Measurements from ENCODE around the gene SLC26A3. TPM values are rescaled to one million over a fixed set of nuclear protein-coding genes. Genes with fewer than 3 reads are reported as not detected.

Gene SLC26A3
- total and polyA plus RNA-seq, 10 of the 15 experiments (the other 5 are each of a cell fraction or from before 2014, with no cell fraction given): 0.46 TPM; not detected in 9

- BruUV-seq (replicated peaks): no TSS peak
- DNase-seq (ENCODE audit: low read depth, low spot score): no peak
- H3K27ac ChIP-seq (ENCODE audit: control insufficient read depth, insufficient read depth): no peak overlapping the region
- in situ Hi-C loops (cut with MboI): no loop called here
- intact Hi-C loops (cut with micrococcal nuclease; ENCODE audit: unreplicated experiment): no loop called here
- no peaks in the 10 kb centered on the region for H4K20me1 ChIP-seq (ENCODE audit: control insufficient read depth, insufficient read depth)
- no peak for ATAC-seq
- no peak overlapping the region for H3K4me3 ChIP-seq
- POLR2A ChIA-PET: no interaction called here
- RAD21 ChIA-PET (ENCODE audit: unreplicated experiment): no interaction called here
- WGBS (ENCODE audit: insufficient coverage, insufficient replicate concordance, low lambda C conversion rate, missing lambda C conversion rate): 26% methylated on average over 1 of the region's 1 CpG
- H3K9me3 ChIP-seq (replicated peaks; ENCODE audit: control insufficient read depth, insufficient read depth, low read length): no peaks in the 10 kb centered on the region
- H3K79me2 ChIP-seq (ENCODE audit: control insufficient read depth, insufficient read depth, low read length): no peaks in the 10 kb centered on the region
- no peak overlapping the region for H3K9ac ChIP-seq (ENCODE audit: control insufficient read depth, insufficient read depth, low read length)
- CTCF ChIA-PET: no interaction called here
- no peak for FAIRE-seq
- no peaks in the 10 kb centered on the region for H3K27me3 ChIP-seq (replicated peaks in 1 of 2; ENCODE audit: control insufficient read depth in 2 of 2, insufficient read depth in 2 of 2, low read length in 1 of 2)
- no peaks in the 10 kb centered on the region for H3K36me3 ChIP-seq (ENCODE audit: control insufficient read depth in 2 of 2, insufficient read depth in 2 of 2, low read length in 1 of 2)
- TF ChIP-seq ZBTB33 (IDR thresholded peaks at IDR 0.05) (no peak), BCLAF1 (IDR thresholded peaks at IDR 0.05) (no peak), ZNF622 (IDR thresholded peaks at IDR 0.05) (no peak)
- H3K4me1 ChIP-seq (ENCODE audit: control insufficient read depth, insufficient read depth, low read length): no peaks in the 10 kb centered on the region
- SMC1A ChIA-PET (ENCODE audit: uncharacterized antibody, unreplicated experiment): no interaction called here
- H3K4me2 ChIP-seq (ENCODE audit: control insufficient read depth, insufficient read depth): no peak overlapping the region
- H2AFZ ChIP-seq (ENCODE audit: control insufficient read depth, low read depth, low read length): no peak overlapping the region
Measured at GRCh38 chr7:107824858-107825257, 21.8 kb upstream of the SLC26A3 start.

Measured in GM12878 (cell line).